GM12878 (cell line): ENCODE data around the gene ZNF732. TPM values are rescaled to one million over a fixed set of nuclear protein-coding genes. Genes with fewer than 3 reads are reported as not detected.
A peak's percentile ranks its signal among the peaks of the same experiment; 100 is the strongest.

Experiments
- ATAC-seq: fragments of 200-7000 bp; cut with Tn5 transposase; 3 replicates; pipeline ENCODE4 v1.9.1; 2020; ENCODE audit warnings: mild to moderate bottlenecking, moderate library complexity
- BruUV-seq: library from RNA; stranded (reverse); fragments of 400-500 nt; replicated peaks from 2 replicates; lab custom pipeline; 2021; lab: Mats Ljungman, UMichigan
- CTCF ChIA-PET: fragments of 300-600 bp; sonication (Branson Sonifier 250); formaldehyde crosslinking; extraction: SDS; loops from one replicate; lab custom pipeline; 2021; ENCODE audit warnings: inconsistent platforms; lab: Yijun Ruan, JAX
- POLR2A ChIA-PET: fragments of 350-600 bp; formaldehyde crosslinking; extraction: SDS; loops from one replicate; lab custom pipeline; 2021; ENCODE audit warnings: inconsistent platforms; lab: Charles Lee
- RAD21 ChIA-PET: fragments of 300-600 bp; sonication (Branson Sonifier 250); formaldehyde crosslinking; loops from one replicate; lab custom pipeline; 2023; ENCODE audit warnings: antibody characterized with exemption; ENCODE audit not compliant: unreplicated experiment; lab: Charles Lee
- SMC1A ChIA-PET: fragments of 300-600 bp; sonication (Branson Sonifier 250); formaldehyde crosslinking; loops from one replicate; lab custom pipeline; 2023; ENCODE audit not compliant: unreplicated experiment, uncharacterized antibody; lab: Charles Lee
- DNase-seq: peaks from one replicate; pipeline ENCODE4 v3.0.0-alpha.2; 2011; ENCODE audit warnings: low read depth, low spot score
- FAIRE-seq: peaks from 3 replicates; lab custom pipeline; 2011; peaks lifted over from hg19 to GRCh38; lab: Jason Lieb, UNC
- H2AFZ ChIP-seq: 2 replicates; pipeline ENCODE4 v1.6.0; 2011; ENCODE audit warnings: low read depth, low read length, control low read depth; ENCODE audit not compliant: control insufficient read depth
- H3K27ac ChIP-seq: 2 replicates; pipeline ENCODE4 v1.5.1; 2011; ENCODE audit warnings: control low read depth; ENCODE audit not compliant: control insufficient read depth, insufficient read depth
- H3K27me3 ChIP-seq, 2 experiments: replicated peaks in 1 of 2; 2 replicates each; pipeline versions ENCODE4 v1.6.0 to v1.6.1; 2011; ENCODE audit warnings: low read length in 1 of 2; ENCODE audit not compliant: control insufficient read depth in 2 of 2, insufficient read depth in 2 of 2
- H3K36me3 ChIP-seq, 2 experiments: 2 replicates each; pipeline ENCODE4 v1.5.1; 2011; ENCODE audit warnings: low read length in 1 of 2; ENCODE audit not compliant: control insufficient read depth in 2 of 2, insufficient read depth in 2 of 2
- H3K4me1 ChIP-seq: 2 replicates; pipeline ENCODE4 v1.6.1; 2011; ENCODE audit warnings: mild to moderate bottlenecking, low read length, moderate library complexity, mixed read lengths; ENCODE audit not compliant: control insufficient read depth, insufficient read depth
- H3K4me2 ChIP-seq: 2 replicates; pipeline ENCODE4 v1.6.0; 2011; ENCODE audit warnings: control low read depth; ENCODE audit not compliant: control insufficient read depth, insufficient read depth
- H3K4me3 ChIP-seq: fragments of 200-600 bp; sonication (generic); 2 replicates; pipeline ENCODE4 v1.5.1; 2016
- H3K79me2 ChIP-seq: 2 replicates; pipeline ENCODE4 v1.6.0; 2011; ENCODE audit warnings: low read length; ENCODE audit not compliant: control insufficient read depth, insufficient read depth
- H3K9ac ChIP-seq: 2 replicates; pipeline ENCODE4 v1.8.0; 2011; ENCODE audit warnings: low read length, control low read depth, mixed read lengths; ENCODE audit not compliant: control insufficient read depth, insufficient read depth
- H3K9me3 ChIP-seq: replicated peaks from 3 replicates; pipeline ENCODE4 v1.5.1; 2011; ENCODE audit warnings: mild to moderate bottlenecking, low read length; ENCODE audit not compliant: control insufficient read depth, insufficient read depth
- H4K20me1 ChIP-seq: 2 replicates; pipeline ENCODE4 v1.6.0; 2011; ENCODE audit not compliant: control insufficient read depth, insufficient read depth
- CHD4 ChIP-seq: fragments of 200-600 bp; sonication (generic); IDR thresholded peaks from 2 replicates; pipeline ENCODE4 v1.6.1; 2016; ENCODE audit warnings: mild to moderate bottlenecking
- CTCF ChIP-seq, 3 experiments: IDR thresholded peaks in 2 of 3; conservative IDR thresholded peaks in 1 of 3; 2 replicates each; pipeline ENCODE4 v1.5.1; 2011; ENCODE audit warnings: low read depth in 3 of 3, low read length in 3 of 3, mild to moderate bottlenecking in 3 of 3, control low read depth in 2 of 3, moderate library complexity in 2 of 3, inconsistent platforms in 1 of 3, mixed read lengths in 1 of 3; ENCODE audit not compliant: control insufficient read depth in 2 of 3, insufficient read depth in 1 of 3; ENCODE audit errors: extremely low read depth in 1 of 3
- FOXK2 ChIP-seq: fragments of 450-650 bp; IDR thresholded peaks from 2 replicates; pipeline ENCODE4 v1.6.1; 2017; ENCODE audit warnings: mild to moderate bottlenecking, moderate library complexity
- IRF4 ChIP-seq: IDR thresholded peaks from 2 replicates; pipeline ENCODE4 v1.6.1; 2011; ENCODE audit warnings: low read depth, low read length
- NFXL1 ChIP-seq: fragments of 450-650 bp; IDR thresholded peaks from 2 replicates; pipeline ENCODE4 v1.6.1; 2017; ENCODE audit warnings: antibody characterized with exemption, mild to moderate bottlenecking, borderline replicate concordance
- RAD21 ChIP-seq: IDR thresholded peaks from 2 replicates; pipeline ENCODE4 v1.6.1; 2011; ENCODE audit warnings: mild to moderate bottlenecking, low read depth, low read length, moderate library complexity; ENCODE audit not compliant: insufficient read depth
- RB1 ChIP-seq: fragments of 450-650 bp; formaldehyde crosslinking; IDR thresholded peaks from 2 replicates; pipeline ENCODE4 v1.6.1; 2017; ENCODE audit warnings: mild to moderate bottlenecking, borderline replicate concordance
- SMC3 ChIP-seq: IDR thresholded peaks from 2 replicates; pipeline ENCODE4 v1.6.1; 2011; ENCODE audit warnings: low read length, improper control_type of control experiment, borderline replicate concordance
- TAF1 ChIP-seq: IDR thresholded peaks from 2 replicates; pipeline ENCODE4 v1.6.1; 2011; ENCODE audit warnings: mild to moderate bottlenecking, low read depth, low read length, borderline replicate concordance
- ZBTB11 ChIP-seq: fragments of 450-650 bp; formaldehyde crosslinking; IDR thresholded peaks from 2 replicates; pipeline ENCODE4 v1.5.0; 2022; ENCODE audit warnings: mild to moderate bottlenecking, missing genetic modification characterization
- WGBS: methylation state at CpG from one replicate; pipeline ENCODE4 v1.1.6; 2016; ENCODE audit warnings: low lambda C conversion rate; ENCODE audit not compliant: insufficient replicate concordance, insufficient coverage; ENCODE audit errors: missing lambda C conversion rate; 5-methylcytosine and 5-hydroxymethylcytosine counted together
- in situ Hi-C: fragments of 300-500 bp; cut with MboI; formaldehyde crosslinking; loops from 9 replicates; pipeline ENCODE4 v1.14.3; 2018; ENCODE audit warnings: mixed read lengths
- intact Hi-C: fragments of 100-400 bp; cut with micrococcal nuclease; formaldehyde crosslinking; loops from one replicate; pipeline ENCODE4 v1.14.2; 2022; ENCODE audit not compliant: unreplicated experiment
- polyA plus RNA-seq, 11 experiments: library from polyadenylated mRNA; depleted of rRNA in 4 of 11; unstranded in 6 of 11; stranded (reverse) in 5 of 11; fragments of >200 nt; fragmentation: Nextera tagmentation in 4 of 11; fragmentation: Illumina TruSeq in 1 of 11; extraction: Ambion mirVana in 4 of 11; extraction: Trizol in 1 of 11; gene quantifications; 1 replicate in 1 of 11; 2 replicates in 10 of 11; pipeline versions ENCODE4 v1.2.1 to v1.2.3, GENCODE V29; 2011 to 2016; ENCODE audit warnings: inconsistent platforms in 2 of 11, missing spikeins in 2 of 11, low read depth in 1 of 11
- total RNA-seq, 4 experiments: library from RNA; depleted of rRNA in 3 of 4; stranded (reverse); fragments of >200 nt in 3 of 4; fragmentation: Illumina TruSeq in 1 of 4; extraction: Trizol in 1 of 4; gene quantifications; 2 replicates each; pipeline versions ENCODE4 v1.2.1 to v1.2.3, GENCODE V29; 2013 to 2021

Gene ZNF732
- total and polyA plus RNA-seq, 10 of the 15 experiments (the other 5 are each of a cell fraction or from before 2014, with no cell fraction given) = not detected

- RAD21 ChIA-PET = interaction anchor here (0.6 to 1.1 kb wide), 3 partner anchors 86 to 743 kb away, joined by 3 to 5 read pairs (median 3); partner anchors contain the start of gene IDUA
- Histone ChIP-seq H3K79me2 (no peaks in the 10 kb centered on the region), H3K27me3 (no peaks in the 10 kb centered on the region), H3K9me3 (no peaks in the 10 kb centered on the region; the same call in 1 of the 3 replicates), H3K9ac (no peak overlapping the region), H4K20me1 (no peaks in the 10 kb centered on the region), H3K4me3 (no peak overlapping the region), H3K27ac (no peak overlapping the region), H3K4me1 (no peaks in the 10 kb centered on the region), H2AFZ (no peak overlapping the region), H3K36me3 (no peaks in the 10 kb centered on the region), H3K4me2 (no peak overlapping the region)
- FAIRE-seq (peak; percentile 23), ATAC-seq (peak; percentile 52), DNase-seq (peak; percentile 11)
- TF ChIP-seq RAD21 (peak; percentile 73), ZBTB11 (CRISPR knock-in tag) (no peak), RB1 (no peak), CTCF (IDR thresholded peaks at IDR 0.05 in 2 of 3, conservative IDR thresholded peaks at IDR 0.05 in 1 of 3; ENCODE audit: control insufficient read depth in 2 of 3, extremely low read depth in 1 of 3, insufficient read depth in 1 of 3, low read depth in 3 of 3, low read length in 3 of 3) (peak; percentile 44 to 61 (median 54)), TAF1 (no peak), CHD4 (no peak), SMC3 (peak; percentile 36; the same call in 1 of the 2 replicates), NFXL1 (no peak), FOXK2 (no peak), IRF4 (no peak)
- 29% methylated on average over 7 of the region's 7 CpGs for WGBS
- POLR2A ChIA-PET = no interaction called here
- in situ Hi-C loops = no loop called here
- no TSS peak for BruUV-seq
- intact Hi-C loops = loop anchor here (5.0 to 10.0 kb wide), 2 partner anchors 93 to 430 kb away; partner anchors contain the start of genes ATP5ME, MYL5 and ZNF141
- CTCF ChIA-PET = interaction anchor here (0.7 to 1.2 kb wide), 9 partner anchors 54 to 677 kb away, joined by 3 to 5 read pairs (median 3); no protein-coding TSS in a partner anchor
- SMC1A ChIA-PET = interaction anchor here (0.9 to 1.0 kb wide), 2 partner anchors 127 to 430 kb away, joined by 3 to 4 read pairs; partner anchors contain the start of genes ATP5ME and MYL5
Measured at GRCh38 chr4:244471-244870, 60.8 kb downstream of the ZNF732 start.
